PC-9 (cell line): ENCODE measurements around the gene PKD2.

Experiments used
- CTCF ChIP-seq: fragments of 200-600 bp; sonication (generic); conservative IDR thresholded peaks from 2 replicates; pipeline ENCODE4 v1.6.1; 2017; ENCODE audit warnings: mixed run types, antibody characterized with exemption, mild to moderate bottlenecking, moderate library complexity
- EZH2 ChIP-seq: fragments of 200-600 bp; sonication (generic); IDR thresholded peaks from 2 replicates; pipeline ENCODE4 v1.8.0; 2017; ENCODE audit warnings: antibody characterized with exemption, low read depth

- no peak for TF ChIP-seq CTCF
- TF ChIP-seq EZH2 = no peak
These were observed 54.9 kb downstream of the PKD2 start for GRCh38 chr4:88062311-88062710.
